HepG2 (cell line): ENCODE measurements around the gene RNASE2. TPM values are rescaled to one million over a fixed set of nuclear protein-coding genes. Genes with fewer than 3 reads are reported as not detected.

ENCODE experiments used
- HDAC2 ChIP-seq: sonication (generic); formaldehyde crosslinking; IDR thresholded peaks from 2 replicates; pipeline ENCODE4 v1.4.0; 2020; ENCODE audit warnings: missing genetic modification reagents
- HNF4A ChIP-seq: sonication (generic); formaldehyde crosslinking; IDR thresholded peaks from 2 replicates; pipeline ENCODE4 v1.4.0; 2020; ENCODE audit warnings: missing genetic modification reagents
- NFYB ChIP-seq: sonication (generic); formaldehyde crosslinking; IDR thresholded peaks from 2 replicates; pipeline ENCODE4 v1.4.0; 2020; ENCODE audit warnings: missing genetic modification reagents
- ZNF619 ChIP-seq: sonication (generic); formaldehyde crosslinking; IDR thresholded peaks from 2 replicates; pipeline ENCODE4 v1.4.0; 2020; ENCODE audit warnings: mild to moderate bottlenecking, missing genetic modification reagents
- ZSCAN20 ChIP-seq: sonication (generic); formaldehyde crosslinking; IDR thresholded peaks from 2 replicates; pipeline ENCODE4 v1.4.0; 2020; ENCODE audit warnings: missing genetic modification reagents, mild to moderate bottlenecking, borderline replicate concordance
- polyA plus RNA-seq, 8 experiments: library from polyadenylated mRNA; depleted of rRNA in 3 of 8; stranded (reverse) in 7 of 8; unstranded in 1 of 8; fragments of >200 nt; fragmentation: Illumina TruSeq in 4 of 8; extraction: Trizol in 4 of 8; gene quantifications; 2 replicates each; pipeline versions ENCODE4 v1.2.1 to v1.2.3, GENCODE V29; 2011 to 2016; ENCODE audit warnings: low read depth in 4 of 8, missing spikeins in 1 of 8, mixed read lengths in 1 of 8; ENCODE audit not compliant: insufficient read depth in 1 of 8
- total RNA-seq, 5 experiments: library from RNA; depleted of rRNA; stranded (reverse); fragments of >200 nt; fragmentation: Illumina TruSeq; extraction: Trizol; gene quantifications; 2 replicates each; pipeline ENCODE4 v1.2.3, GENCODE V29; 2016; ENCODE audit warnings: low read depth in 1 of 5
- TF ChIP-seq, protein P1 (sequence below): sonication (generic); formaldehyde crosslinking; IDR thresholded peaks from 2 replicates; pipeline ENCODE4 v1.5.1; 2020; ENCODE audit warnings: mild to moderate bottlenecking, missing genetic modification reagents, borderline replicate concordance
- TF ChIP-seq, protein P2 (sequence below): sonication (generic); formaldehyde crosslinking; IDR thresholded peaks from 2 replicates; pipeline ENCODE4 v1.4.0; 2020; ENCODE audit warnings: mild to moderate bottlenecking, missing genetic modification reagents
- TF ChIP-seq, protein P3 (sequence below): IDR thresholded peaks from 2 replicates; pipeline ENCODE4 v1.6.1; 2012; ENCODE audit warnings: low read length, improper control_type of control experiment
- TF ChIP-seq, protein P4 (sequence below): sonication (generic); formaldehyde crosslinking; IDR thresholded peaks from 2 replicates; pipeline ENCODE4 v1.4.0; 2020; ENCODE audit warnings: missing genetic modification reagents, borderline replicate concordance
- TF ChIP-seq, protein P5 (sequence below): sonication (generic); formaldehyde crosslinking; IDR thresholded peaks from 2 replicates; pipeline ENCODE4 v1.5.0; 2020; ENCODE audit warnings: mild to moderate bottlenecking, missing genetic modification reagents

RNASE2 gene
- total and polyA plus RNA-seq, 2 of the 13 experiments (the other 11 are each of a cell fraction or from before 2014, with no cell fraction given), result 0.69 TPM; not detected in 1

DNA sequence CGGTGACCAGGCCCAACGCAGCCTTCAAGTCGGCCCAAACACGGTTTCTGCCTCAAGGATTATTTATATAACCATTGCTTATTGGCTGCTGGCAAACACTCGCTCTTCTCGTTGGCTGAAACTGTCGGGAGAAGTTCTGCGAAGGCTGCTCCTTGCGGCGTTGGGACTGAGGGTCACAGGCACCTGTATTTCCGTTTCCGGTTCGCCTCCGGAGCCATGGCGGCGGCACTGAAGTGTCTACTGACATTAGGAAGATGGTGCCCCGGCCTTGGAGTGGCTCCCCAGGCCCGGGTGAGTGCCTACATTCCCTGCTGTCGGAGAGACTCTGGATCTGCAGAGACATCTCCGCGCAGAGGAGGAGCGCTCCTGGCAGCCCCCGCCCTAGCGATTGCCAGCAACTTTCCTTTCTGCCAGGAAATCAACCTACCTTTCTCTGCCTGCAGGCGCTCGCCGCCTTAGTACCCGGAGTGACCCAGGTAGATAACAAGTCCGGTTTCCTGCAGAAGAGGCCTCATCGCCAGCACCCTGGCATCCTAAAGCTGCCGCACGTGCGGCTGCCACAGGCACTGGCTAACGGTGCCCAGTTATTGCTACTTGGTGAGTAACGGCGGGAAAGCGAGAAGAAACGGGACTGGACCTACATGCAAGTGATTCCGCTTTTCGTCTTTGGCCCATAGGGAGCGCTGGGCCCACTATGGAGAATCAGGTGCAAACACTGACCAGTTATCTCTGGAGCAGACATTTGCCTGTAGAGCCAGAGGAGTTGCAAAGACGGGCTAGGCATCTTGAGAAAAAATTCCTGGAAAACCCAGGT lies 34.7 kb downstream of the RNASE2 start, which contains the start of gene METTL17 (continued):
- TF ChIP-seq, protein P1, sequence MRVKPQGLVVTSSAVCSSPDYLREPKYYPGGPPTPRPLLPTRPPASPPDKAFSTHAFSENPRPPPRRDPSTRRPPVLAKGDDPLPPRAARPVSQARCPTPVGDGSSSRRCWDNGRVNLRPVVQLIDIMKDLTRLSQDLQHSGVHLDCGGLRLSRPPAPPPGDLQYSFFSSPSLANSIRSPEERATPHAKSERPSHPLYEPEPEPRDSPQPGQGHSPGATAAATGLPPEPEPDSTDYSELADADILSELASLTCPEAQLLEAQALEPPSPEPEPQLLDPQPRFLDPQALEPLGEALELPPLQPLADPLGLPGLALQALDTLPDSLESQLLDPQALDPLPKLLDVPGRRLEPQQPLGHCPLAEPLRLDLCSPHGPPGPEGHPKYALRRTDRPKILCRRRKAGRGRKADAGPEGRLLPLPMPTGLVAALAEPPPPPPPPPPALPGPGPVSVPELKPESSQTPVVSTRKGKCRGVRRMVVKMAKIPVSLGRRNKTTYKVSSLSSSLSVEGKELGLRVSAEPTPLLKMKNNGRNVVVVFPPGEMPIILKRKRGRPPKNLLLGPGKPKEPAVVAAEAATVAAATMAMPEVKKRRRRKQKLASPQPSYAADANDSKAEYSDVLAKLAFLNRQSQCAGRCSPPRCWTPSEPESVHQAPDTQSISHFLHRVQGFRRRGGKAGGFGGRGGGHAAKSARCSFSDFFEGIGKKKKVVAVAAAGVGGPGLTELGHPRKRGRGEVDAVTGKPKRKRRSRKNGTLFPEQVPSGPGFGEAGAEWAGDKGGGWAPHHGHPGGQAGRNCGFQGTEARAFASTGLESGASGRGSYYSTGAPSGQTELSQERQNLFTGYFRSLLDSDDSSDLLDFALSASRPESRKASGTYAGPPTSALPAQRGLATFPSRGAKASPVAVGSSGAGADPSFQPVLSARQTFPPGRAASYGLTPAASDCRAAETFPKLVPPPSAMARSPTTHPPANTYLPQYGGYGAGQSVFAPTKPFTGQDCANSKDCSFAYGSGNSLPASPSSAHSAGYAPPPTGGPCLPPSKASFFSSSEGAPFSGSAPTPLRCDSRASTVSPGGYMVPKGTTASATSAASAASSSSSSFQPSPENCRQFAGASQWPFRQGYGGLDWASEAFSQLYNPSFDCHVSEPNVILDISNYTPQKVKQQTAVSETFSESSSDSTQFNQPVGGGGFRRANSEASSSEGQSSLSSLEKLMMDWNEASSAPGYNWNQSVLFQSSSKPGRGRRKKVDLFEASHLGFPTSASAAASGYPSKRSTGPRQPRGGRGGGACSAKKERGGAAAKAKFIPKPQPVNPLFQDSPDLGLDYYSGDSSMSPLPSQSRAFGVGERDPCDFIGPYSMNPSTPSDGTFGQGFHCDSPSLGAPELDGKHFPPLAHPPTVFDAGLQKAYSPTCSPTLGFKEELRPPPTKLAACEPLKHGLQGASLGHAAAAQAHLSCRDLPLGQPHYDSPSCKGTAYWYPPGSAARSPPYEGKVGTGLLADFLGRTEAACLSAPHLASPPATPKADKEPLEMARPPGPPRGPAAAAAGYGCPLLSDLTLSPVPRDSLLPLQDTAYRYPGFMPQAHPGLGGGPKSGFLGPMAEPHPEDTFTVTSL (CRISPR knock-in tag), result no peak
- peak; percentile 73; the same call in 1 of the 2 replicates for TF ChIP-seq ZSCAN20 (CRISPR knock-in tag)
- TF ChIP-seq, protein P2, sequence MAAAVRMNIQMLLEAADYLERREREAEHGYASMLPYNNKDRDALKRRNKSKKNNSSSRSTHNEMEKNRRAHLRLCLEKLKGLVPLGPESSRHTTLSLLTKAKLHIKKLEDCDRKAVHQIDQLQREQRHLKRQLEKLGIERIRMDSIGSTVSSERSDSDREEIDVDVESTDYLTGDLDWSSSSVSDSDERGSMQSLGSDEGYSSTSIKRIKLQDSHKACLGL (CRISPR knock-in tag), result peak; percentile 57; the same call in 1 of the 2 replicates
- peak; percentile 67 for TF ChIP-seq ZNF619 (CRISPR knock-in tag)
- TF ChIP-seq, protein P3, sequence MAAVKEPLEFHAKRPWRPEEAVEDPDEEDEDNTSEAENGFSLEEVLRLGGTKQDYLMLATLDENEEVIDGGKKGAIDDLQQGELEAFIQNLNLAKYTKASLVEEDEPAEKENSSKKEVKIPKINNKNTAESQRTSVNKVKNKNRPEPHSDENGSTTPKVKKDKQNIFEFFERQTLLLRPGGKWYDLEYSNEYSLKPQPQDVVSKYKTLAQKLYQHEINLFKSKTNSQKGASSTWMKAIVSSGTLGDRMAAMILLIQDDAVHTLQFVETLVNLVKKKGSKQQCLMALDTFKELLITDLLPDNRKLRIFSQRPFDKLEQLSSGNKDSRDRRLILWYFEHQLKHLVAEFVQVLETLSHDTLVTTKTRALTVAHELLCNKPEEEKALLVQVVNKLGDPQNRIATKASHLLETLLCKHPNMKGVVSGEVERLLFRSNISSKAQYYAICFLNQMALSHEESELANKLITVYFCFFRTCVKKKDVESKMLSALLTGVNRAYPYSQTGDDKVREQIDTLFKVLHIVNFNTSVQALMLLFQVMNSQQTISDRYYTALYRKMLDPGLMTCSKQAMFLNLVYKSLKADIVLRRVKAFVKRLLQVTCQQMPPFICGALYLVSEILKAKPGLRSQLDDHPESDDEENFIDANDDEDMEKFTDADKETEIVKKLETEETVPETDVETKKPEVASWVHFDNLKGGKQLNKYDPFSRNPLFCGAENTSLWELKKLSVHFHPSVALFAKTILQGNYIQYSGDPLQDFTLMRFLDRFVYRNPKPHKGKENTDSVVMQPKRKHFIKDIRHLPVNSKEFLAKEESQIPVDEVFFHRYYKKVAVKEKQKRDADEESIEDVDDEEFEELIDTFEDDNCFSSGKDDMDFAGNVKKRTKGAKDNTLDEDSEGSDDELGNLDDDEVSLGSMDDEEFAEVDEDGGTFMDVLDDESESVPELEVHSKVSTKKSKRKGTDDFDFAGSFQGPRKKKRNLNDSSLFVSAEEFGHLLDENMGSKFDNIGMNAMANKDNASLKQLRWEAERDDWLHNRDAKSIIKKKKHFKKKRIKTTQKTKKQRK, result no peak
- peak; percentile 28; the same call in 1 of the 2 replicates for TF ChIP-seq HNF4A (CRISPR knock-in tag)
- TF ChIP-seq, protein P4, sequence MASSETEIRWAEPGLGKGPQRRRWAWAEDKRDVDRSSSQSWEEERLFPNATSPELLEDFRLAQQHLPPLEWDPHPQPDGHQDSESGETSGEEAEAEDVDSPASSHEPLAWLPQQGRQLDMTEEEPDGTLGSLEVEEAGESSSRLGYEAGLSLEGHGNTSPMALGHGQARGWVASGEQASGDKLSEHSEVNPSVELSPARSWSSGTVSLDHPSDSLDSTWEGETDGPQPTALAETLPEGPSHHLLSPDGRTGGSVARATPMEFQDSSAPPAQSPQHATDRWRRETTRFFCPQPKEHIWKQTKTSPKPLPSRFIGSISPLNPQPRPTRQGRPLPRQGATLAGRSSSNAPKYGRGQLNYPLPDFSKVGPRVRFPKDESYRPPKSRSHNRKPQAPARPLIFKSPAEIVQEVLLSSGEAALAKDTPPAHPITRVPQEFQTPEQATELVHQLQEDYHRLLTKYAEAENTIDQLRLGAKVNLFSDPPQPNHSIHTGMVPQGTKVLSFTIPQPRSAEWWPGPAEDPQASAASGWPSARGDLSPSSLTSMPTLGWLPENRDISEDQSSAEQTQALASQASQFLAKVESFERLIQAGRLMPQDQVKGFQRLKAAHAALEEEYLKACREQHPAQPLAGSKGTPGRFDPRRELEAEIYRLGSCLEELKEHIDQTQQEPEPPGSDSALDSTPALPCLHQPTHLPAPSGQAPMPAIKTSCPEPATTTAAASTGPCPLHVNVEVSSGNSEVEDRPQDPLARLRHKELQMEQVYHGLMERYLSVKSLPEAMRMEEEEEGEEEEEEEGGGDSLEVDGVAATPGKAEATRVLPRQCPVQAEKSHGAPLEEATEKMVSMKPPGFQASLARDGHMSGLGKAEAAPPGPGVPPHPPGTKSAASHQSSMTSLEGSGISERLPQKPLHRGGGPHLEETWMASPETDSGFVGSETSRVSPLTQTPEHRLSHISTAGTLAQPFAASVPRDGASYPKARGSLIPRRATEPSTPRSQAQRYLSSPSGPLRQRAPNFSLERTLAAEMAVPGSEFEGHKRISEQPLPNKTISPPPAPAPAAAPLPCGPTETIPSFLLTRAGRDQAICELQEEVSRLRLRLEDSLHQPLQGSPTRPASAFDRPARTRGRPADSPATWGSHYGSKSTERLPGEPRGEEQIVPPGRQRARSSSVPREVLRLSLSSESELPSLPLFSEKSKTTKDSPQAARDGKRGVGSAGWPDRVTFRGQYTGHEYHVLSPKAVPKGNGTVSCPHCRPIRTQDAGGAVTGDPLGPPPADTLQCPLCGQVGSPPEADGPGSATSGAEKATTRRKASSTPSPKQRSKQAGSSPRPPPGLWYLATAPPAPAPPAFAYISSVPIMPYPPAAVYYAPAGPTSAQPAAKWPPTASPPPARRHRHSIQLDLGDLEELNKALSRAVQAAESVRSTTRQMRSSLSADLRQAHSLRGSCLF (CRISPR knock-in tag), result no peak
- TF ChIP-seq NFYB, result peak; percentile 96
- TF ChIP-seq, protein P5, sequence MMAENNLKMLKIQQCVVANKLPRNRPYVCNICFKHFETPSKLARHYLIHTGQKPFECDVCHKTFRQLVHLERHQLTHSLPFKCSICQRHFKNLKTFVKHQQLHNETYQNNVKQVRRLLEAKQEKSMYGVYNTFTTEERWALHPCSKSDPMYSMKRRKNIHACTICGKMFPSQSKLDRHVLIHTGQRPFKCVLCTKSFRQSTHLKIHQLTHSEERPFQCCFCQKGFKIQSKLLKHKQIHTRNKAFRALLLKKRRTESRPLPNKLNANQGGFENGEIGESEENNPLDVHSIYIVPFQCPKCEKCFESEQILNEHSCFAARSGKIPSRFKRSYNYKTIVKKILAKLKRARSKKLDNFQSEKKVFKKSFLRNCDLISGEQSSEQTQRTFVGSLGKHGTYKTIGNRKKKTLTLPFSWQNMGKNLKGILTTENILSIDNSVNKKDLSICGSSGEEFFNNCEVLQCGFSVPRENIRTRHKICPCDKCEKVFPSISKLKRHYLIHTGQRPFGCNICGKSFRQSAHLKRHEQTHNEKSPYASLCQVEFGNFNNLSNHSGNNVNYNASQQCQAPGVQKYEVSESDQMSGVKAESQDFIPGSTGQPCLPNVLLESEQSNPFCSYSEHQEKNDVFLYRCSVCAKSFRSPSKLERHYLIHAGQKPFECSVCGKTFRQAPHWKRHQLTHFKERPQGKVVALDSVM, result peak; percentile 44; the same call in 1 of the 2 replicates
- TF ChIP-seq HDAC2 (CRISPR knock-in tag), result no peak; the same call in 1 of the 2 replicates
